ENCODE measurements around the gene TRPC1. TPM values are rescaled to one million over a fixed set of nuclear protein-coding genes. Genes with fewer than 3 reads are reported as not detected.

TRPC1 gene
- polyA plus RNA-seq, 2 of the 4 experiments (the other 2 are of a cell fraction) = 10.3 to 32.2 TPM

DNA sequence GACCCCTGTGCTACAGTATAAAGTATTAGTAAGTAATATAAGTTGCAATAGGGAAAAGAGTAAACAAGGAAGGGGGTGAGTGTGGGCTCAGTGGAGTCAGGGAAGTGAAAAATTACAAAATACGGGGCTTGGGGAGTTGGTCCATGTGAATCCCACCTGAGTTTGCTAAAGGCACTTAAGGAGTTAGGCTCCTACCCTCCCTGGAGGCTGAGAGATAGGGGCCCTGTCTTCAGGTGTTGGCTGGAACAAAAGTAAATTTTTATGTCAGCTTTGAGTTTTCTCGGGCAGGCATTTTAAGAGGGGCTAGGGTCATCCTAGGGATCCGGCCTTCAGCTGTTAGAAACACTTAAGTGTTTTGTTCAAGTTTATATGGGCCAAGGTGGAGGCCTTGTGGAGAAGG, 8.2 kb downstream of the TRPC1 start:
- Histone ChIP-seq H3K9me3 (no peaks in the 10 kb centered on the region), H3K4me3 (no peak overlapping the region), H3K4me2 (no peak overlapping the region), H3K4me1 (no peaks in the 10 kb centered on the region), H3K27ac (no peak overlapping the region)
- ChIA-PET CTCF (interaction anchor here (0.7 to 1.9 kb wide), 2 partner anchors 8 to 96 kb away, joined by 3 to 12 read pairs; partner anchors contain the start of gene TRPC1), POLR2A (no interaction called here)
- no peak for DNase-seq (ENCODE audit: low read depth in 1 of 2, low spot score in 1 of 2)
- no peak for FAIRE-seq
- WGBS (ENCODE audit: missing lambda C conversion rate) = 97% methylated on average over 3 of the region's 3 CpGs
- no peak for ATAC-seq
- TF ChIP-seq RAD21 (conservative IDR thresholded peaks at IDR 0.05 in 1 of 2, IDR thresholded peaks at IDR 0.05 in 1 of 2) = no peak
- no peak for TF ChIP-seq RNF2 (IDR thresholded peaks at IDR 0.05; ENCODE audit: borderline replicate concordance, low read depth)
- no peak for TF ChIP-seq MAZ (IDR thresholded peaks at IDR 0.05; ENCODE audit: borderline replicate concordance, low read depth, low read length)
- no peak for TF ChIP-seq NFE2L2 (conservative IDR thresholded peaks at IDR 0.05; ENCODE audit: low read length)
- TF ChIP-seq, protein P1, sequence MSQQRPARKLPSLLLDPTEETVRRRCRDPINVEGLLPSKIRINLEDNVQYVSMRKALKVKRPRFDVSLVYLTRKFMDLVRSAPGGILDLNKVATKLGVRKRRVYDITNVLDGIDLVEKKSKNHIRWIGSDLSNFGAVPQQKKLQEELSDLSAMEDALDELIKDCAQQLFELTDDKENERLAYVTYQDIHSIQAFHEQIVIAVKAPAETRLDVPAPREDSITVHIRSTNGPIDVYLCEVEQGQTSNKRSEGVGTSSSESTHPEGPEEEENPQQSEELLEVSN (IDR thresholded peaks at IDR 0.05; ENCODE audit: borderline replicate concordance, low read depth) = no peak
- TF ChIP-seq, protein P2, sequence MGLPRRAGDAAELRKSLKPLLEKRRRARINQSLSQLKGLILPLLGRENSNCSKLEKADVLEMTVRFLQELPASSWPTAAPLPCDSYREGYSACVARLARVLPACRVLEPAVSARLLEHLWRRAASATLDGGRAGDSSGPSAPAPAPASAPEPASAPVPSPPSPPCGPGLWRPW (IDR thresholded peaks at IDR 0.05) = no peak
- no peak for TF ChIP-seq FOSL2 (IDR thresholded peaks at IDR 0.05)
- TF ChIP-seq FOSL2 (CRISPR knock-in tag; IDR thresholded peaks at IDR 0.05) = no peak
- no peak for TF ChIP-seq MAFK (IDR thresholded peaks at IDR 0.05; ENCODE audit: partially characterized antibody)
- TF ChIP-seq KDM5A (IDR thresholded peaks at IDR 0.05) = no peak
- TF ChIP-seq CBX8 (IDR thresholded peaks at IDR 0.05) = no peak
- no peak for TF ChIP-seq RCOR1 (IDR thresholded peaks at IDR 0.05; ENCODE audit: low read depth, low read length)
- no peak for TF ChIP-seq JUN (IDR thresholded peaks at IDR 0.05)
- no peak for TF ChIP-seq HDAC2 (IDR thresholded peaks at IDR 0.05)
- TF ChIP-seq, protein P3, sequence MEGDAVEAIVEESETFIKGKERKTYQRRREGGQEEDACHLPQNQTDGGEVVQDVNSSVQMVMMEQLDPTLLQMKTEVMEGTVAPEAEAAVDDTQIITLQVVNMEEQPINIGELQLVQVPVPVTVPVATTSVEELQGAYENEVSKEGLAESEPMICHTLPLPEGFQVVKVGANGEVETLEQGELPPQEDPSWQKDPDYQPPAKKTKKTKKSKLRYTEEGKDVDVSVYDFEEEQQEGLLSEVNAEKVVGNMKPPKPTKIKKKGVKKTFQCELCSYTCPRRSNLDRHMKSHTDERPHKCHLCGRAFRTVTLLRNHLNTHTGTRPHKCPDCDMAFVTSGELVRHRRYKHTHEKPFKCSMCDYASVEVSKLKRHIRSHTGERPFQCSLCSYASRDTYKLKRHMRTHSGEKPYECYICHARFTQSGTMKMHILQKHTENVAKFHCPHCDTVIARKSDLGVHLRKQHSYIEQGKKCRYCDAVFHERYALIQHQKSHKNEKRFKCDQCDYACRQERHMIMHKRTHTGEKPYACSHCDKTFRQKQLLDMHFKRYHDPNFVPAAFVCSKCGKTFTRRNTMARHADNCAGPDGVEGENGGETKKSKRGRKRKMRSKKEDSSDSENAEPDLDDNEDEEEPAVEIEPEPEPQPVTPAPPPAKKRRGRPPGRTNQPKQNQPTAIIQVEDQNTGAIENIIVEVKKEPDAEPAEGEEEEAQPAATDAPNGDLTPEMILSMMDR (IDR thresholded peaks at IDR 0.05) = no peak
- TF ChIP-seq ZSCAN20 (CRISPR knock-in tag; IDR thresholded peaks at IDR 0.05) = no peak

DNA sequence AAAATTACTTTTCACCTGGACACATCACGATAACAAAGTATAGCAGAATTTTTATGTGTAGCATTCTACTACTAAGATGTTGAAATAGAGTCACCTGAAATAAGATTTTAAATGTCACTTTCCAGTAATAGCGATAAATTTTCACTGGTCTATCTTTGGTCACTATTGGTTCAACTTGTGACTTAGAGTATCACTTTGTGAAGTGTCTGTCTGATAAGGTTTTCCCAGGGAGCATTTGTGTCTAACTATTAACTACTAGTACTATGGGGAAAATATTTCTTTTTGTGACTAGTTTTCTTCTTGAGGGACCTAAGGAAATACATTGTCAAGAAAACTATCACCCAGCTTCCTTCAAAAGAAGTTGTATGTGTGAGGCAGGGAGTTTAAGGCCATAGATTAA, 11.0 kb downstream of the TRPC1 start:
- TF ChIP-seq HDAC2 (IDR thresholded peaks at IDR 0.05) (no peak), NPAS2 (CRISPR knock-in tag; IDR thresholded peaks at IDR 0.05; ENCODE audit: borderline replicate concordance) (no peak), ZSCAN20 (CRISPR knock-in tag; IDR thresholded peaks at IDR 0.05) (no peak), RAD21 (conservative IDR thresholded peaks at IDR 0.05 in 1 of 2, IDR thresholded peaks at IDR 0.05 in 1 of 2) (no peak)
- Histone ChIP-seq H3K4me2 (no peak overlapping the region), H3K4me1 (no peaks in the 10 kb centered on the region), H3K9me3 (no peaks in the 10 kb centered on the region), H3K4me3 (no peak overlapping the region), H3K27ac (no peak overlapping the region)
- DNase-seq (ENCODE audit: low read depth in 1 of 2, low spot score in 1 of 2) (no peak), FAIRE-seq (no peak), ATAC-seq (no peak)
- 97% methylated on average over 2 of the region's 2 CpGs for WGBS (ENCODE audit: missing lambda C conversion rate)
- ChIA-PET POLR2A (no interaction called here), CTCF (no interaction called here)

DNA sequence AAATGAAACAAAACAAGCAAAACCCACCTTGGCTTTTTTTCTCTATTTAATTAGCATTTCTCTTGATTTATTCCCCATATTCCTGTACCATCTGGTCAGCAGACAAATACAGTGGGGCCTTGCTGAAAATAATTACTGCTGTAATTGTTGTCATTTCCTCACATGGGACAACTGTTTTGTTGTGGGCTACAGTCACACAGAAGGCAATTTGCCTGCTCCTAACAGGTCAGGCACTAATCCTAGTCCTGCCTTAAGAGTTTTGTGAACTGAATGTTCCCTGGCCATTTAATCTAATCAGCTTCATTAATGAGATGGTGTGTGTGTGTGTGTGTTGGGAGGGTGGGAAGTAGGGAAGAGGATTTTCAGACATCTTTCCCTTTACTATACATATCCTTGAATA, 11.6 kb downstream of the TRPC1 start:
- ChIA-PET CTCF (no interaction called here), POLR2A (no interaction called here)
- ATAC-seq = no peak
- no peak for TF ChIP-seq MAFK (IDR thresholded peaks at IDR 0.05; ENCODE audit: partially characterized antibody)
- TF ChIP-seq SMC3 (IDR thresholded peaks at IDR 0.05) = no peak
- no peak for TF ChIP-seq HOXA7 (CRISPR knock-in tag; IDR thresholded peaks at IDR 0.05)
- no peak for TF ChIP-seq HOXB13 (CRISPR knock-in tag; IDR thresholded peaks at IDR 0.05; ENCODE audit: low read depth)
- no peak for TF ChIP-seq CHD4 (IDR thresholded peaks at IDR 0.05; ENCODE audit: borderline replicate concordance)
- TF ChIP-seq FOSB (CRISPR knock-in tag; IDR thresholded peaks at IDR 0.05) = no peak
- TF ChIP-seq, protein P4, sequence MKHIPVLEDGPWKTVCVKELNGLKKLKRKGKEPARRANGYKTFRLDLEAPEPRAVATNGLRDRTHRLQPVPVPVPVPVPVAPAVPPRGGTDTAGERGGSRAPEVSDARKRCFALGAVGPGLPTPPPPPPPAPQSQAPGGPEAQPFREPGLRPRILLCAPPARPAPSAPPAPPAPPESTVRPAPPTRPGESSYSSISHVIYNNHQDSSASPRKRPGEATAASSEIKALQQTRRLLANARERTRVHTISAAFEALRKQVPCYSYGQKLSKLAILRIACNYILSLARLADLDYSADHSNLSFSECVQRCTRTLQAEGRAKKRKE (CRISPR knock-in tag; IDR thresholded peaks at IDR 0.05; ENCODE audit: low read depth) = no peak
- TF ChIP-seq, protein P5, sequence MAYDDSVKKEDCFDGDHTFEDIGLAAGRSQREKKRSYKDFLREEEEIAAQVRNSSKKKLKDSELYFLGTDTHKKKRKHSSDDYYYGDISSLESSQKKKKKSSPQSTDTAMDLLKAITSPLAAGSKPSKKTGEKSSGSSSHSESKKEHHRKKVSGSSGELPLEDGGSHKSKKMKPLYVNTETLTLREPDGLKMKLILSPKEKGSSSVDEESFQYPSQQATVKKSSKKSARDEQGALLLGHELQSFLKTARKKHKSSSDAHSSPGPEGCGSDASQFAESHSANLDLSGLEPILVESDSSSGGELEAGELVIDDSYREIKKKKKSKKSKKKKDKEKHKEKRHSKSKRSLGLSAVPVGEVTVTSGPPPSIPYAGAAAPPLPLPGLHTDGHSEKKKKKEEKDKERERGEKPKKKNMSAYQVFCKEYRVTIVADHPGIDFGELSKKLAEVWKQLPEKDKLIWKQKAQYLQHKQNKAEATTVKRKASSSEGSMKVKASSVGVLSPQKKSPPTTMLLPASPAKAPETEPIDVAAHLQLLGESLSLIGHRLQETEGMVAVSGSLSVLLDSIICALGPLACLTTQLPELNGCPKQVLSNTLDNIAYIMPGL (CRISPR knock-in tag; IDR thresholded peaks at IDR 0.05; ENCODE audit: borderline replicate concordance) = no peak
- TF ChIP-seq ESRRA (IDR thresholded peaks at IDR 0.05; ENCODE audit: borderline replicate concordance, low read length) = no peak
- TF ChIP-seq JUNB (IDR thresholded peaks at IDR 0.05) = no peak
- no peak for FAIRE-seq
- Histone ChIP-seq H3K9me3 (no peaks in the 10 kb centered on the region), H3K4me1 (no peaks in the 10 kb centered on the region), H3K27ac (no peak overlapping the region), H3K4me2 (no peak overlapping the region), H3K4me3 (no peak overlapping the region)
- DNase-seq (ENCODE audit: low read depth in 1 of 2, low spot score in 1 of 2) = no peak

Measured in A549 (cell line).